GM21529 (cell line): ENCODE measurements around the gene APBB2.
"Not testable (repeated sequence)": the region's sequence is repeated elsewhere in the genome, so short reads cannot be mapped to it uniquely, and the experiment has no call there.

ENCODE experiments used
- ATAC-seq: cut with Tn5 transposase; IDR thresholded peaks from one replicate; pipeline ENCODE4 v1.9.1; 2021; ENCODE audit not compliant: unreplicated experiment

Gene APBB2

DNA sequence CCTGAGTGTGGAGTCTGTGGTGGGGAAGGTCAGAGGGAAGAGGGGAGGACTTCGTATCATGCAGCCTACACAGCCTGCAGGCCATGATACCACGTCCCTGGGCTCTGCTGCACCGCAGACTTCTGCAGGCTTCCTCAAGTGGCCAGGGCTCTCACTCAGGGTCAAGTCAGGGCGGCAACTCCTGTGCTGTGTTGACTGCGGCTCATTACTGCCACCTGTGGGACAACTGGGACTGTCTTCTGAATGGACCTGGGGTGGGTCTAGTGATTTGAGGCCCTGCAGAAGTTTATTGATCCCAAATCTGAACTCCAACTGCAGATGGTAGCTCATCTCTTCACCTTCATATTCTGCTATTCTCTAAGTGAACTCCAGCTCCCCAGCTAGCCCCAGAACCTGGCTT, 297.5 kb downstream of the APBB2 start:
- ATAC-seq = peak; percentile 91

- ATAC-seq = no peak
Observed at GRCh38 chr4:40916218-40916555, 298.2 kb downstream of the APBB2 start.

- no peak for ATAC-seq
Observed at GRCh38 chr4:40915318-40916217, 298.8 kb downstream of the APBB2 start.

GRCh38 chr4:40912460-40913184, 301.7 kb downstream of the APBB2 start:
- no peak for ATAC-seq

GRCh38 chr4:40910706-40911105, 303.6 kb downstream of the APBB2 start:
- no peak for ATAC-seq

GRCh38 chr4:40909363-40909876, 304.9 kb downstream of the APBB2 start:
- no peak for ATAC-seq

DNA sequence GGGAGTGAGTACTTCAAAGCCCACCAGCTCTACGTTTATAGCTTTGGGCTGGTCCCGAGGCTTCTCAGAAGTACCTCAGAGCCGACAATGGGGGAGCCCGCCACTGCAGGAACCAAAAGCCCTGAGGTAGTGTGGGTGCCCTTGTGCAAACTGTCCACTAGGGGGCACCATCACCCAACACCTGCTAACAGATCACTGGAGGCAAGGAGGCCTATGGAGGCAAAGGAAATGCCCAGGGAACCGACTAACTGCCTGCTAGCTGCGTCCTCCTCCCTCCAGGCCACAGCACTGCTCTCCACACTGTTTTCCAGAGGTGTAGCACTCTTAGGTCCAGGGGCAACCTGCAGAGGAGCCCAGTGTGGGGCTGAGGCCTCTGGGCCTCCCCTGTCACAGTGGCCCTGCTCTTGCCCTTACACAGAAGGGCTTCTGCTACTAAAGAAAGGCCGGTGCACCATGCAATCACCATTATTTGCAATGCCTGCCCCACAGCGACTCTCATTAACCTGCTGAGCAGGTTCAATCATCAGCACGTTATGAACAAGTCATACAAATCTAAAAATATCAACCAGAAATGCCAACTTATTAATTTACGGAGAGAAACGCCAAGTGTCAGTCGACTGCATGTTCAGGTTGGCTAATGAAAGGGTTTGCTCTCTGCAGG, 305.5 kb downstream of the APBB2 start:
- peak; percentile 94 for ATAC-seq

DNA sequence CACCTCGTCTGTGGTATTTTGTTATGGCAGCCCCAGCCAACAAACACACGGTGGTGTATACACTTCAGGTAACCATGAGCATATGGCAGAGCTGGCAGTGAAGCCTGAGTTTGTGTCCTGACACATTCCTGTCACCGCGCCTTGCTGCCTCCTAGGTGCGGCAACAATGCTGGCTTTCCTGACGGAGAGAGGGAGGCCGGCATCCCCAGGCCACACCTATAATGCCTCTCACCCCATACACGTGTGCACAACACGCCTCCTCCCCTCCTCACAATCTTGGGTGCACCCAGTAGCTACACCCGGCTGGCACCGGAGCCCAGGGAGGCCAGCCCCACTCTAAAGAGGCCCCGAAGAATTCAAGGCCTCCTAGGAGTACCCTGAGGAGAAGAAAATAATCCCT, 306.0 kb downstream of the APBB2 start:
- peak; percentile 10 for ATAC-seq

GRCh38 chr4:40905414-40905813, 308.9 kb downstream of the APBB2 start:
- ATAC-seq = no peak

GRCh38 chr4:40900531-40900930, 313.8 kb downstream of the APBB2 start:
- ATAC-seq = not testable (repeated sequence)

- ATAC-seq = peak; percentile 85
Observed at GRCh38 chr4:40897557-40898203, 316.7 kb downstream of the APBB2 start.

DNA sequence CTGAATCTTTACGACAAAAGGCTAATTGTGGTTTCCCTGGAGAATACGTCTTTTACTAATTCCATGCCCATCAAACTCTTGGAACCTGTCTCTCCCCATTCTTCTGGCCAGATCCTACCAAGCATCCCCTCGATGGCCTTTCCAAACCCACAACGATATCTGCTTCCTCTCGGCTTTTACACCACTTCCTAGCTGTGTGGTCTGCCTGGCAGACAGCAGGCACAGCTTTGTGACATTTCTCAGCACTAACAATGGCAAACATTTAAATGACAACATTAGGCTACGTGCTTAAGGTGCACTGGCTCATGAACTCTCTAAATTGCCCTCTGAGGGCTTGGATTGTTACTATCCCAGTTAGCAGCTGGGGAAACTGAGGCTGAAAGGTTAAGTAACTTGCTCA, 323.6 kb downstream of the APBB2 start:
- no peak for ATAC-seq

- ATAC-seq = no peak
Observed at GRCh38 chr4:40890199-40890598, 324.1 kb downstream of the APBB2 start.

DNA sequence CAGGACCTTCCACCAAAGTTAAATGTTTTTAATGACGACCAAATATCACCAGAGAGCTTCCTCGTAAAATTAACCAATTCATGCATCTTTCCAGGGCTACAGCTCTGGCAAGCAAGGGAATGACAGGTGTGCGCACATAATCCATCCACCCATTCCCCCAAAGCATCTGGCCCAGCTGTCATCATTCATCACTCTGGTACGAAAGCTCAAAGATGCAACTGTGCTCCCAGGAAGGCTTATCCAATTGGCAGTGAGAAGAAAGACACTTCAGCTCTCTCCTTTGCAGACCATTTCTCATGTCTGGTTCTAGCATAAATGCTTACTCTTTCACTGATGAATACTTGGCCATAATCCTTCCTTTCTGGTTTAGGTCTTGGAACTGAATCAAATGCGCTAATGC, 325.4 kb downstream of the APBB2 start:
- ATAC-seq = no peak

DNA sequence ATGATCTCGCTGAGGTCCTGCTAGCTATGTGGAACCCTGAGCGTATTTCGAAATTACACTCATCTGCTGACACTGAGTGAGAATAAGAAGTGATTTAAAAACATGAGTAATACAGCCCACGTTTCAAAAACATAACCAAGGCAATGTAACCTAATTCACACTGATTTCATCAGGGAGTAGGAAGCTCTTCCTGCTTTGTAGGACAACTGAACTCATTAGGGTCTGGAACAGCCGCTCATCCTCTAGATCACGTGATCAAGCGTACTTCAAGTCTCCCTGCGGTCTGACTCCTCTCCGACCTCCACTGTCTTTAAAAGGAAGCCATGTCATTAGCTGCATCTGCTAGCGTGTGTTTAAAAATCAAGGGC, 326.6 kb downstream of the APBB2 start:
- ATAC-seq = no peak

- no peak for ATAC-seq
Observed at GRCh38 chr4:40886931-40887763, 327.2 kb downstream of the APBB2 start.

GRCh38 chr4:40881851-40882250, 332.5 kb downstream of the APBB2 start:
- ATAC-seq = no peak

- no peak for ATAC-seq
Observed at GRCh38 chr4:40881096-40881495, 333.2 kb downstream of the APBB2 start.

DNA sequence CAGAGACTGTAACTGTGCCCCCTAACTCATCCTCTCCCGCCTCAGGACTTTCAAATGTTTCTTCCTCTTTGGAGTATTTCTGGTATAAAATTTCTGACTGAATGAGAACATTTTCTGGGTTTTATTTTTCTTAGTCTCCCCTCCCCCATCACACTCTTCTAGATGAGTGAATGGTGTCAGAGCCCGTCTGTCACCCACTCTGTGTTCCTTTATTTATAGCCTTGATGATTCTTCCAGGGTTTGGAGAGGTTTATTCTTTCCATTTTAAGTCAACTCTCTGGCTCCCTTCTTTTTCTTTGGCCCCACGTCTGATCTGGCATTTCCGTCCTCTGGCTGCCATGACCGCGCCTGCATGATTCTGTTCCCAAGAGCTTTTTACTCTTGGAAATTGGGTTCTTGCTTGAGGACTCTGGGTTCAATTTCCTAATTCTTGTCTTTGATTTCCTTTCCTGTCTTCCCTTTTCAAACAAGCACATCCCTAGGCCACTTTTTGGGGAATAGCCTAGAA, 335.7 kb downstream of the APBB2 start:
- ATAC-seq = no peak

DNA sequence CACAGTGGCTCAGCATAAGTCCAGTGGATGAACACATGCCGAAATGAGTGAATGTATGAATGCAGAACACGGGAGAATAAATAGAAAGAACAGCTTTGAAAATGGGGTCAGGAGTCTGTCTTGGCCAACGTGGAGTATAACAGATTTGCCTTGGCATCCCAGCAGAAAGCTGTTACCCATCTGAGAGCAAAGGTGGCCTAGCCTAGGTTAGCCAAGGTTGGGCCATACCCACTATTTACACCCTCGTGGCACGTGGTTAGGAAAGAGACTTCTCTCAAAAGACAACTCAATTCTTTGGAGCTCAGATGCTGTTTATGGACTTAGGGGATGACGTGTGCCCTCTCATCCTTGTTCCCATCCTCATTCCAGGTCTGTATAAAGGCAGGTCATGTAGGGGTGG, 337.3 kb downstream of the APBB2 start:
- no peak for ATAC-seq
